ENCODE data around the gene SLC26A1. TPM values are rescaled to one million over a fixed set of nuclear protein-coding genes. Genes with fewer than 3 reads are reported as not detected.
A peak's percentile ranks its signal among the peaks of the same experiment; 100 is the strongest.
"Not testable (repeated sequence)": the region's sequence is repeated elsewhere in the genome, so short reads cannot be mapped to it uniquely, and the experiment has no call there.

Gene SLC26A1
- total RNA-seq, 1 donor, result 0.27 TPM

DNA sequence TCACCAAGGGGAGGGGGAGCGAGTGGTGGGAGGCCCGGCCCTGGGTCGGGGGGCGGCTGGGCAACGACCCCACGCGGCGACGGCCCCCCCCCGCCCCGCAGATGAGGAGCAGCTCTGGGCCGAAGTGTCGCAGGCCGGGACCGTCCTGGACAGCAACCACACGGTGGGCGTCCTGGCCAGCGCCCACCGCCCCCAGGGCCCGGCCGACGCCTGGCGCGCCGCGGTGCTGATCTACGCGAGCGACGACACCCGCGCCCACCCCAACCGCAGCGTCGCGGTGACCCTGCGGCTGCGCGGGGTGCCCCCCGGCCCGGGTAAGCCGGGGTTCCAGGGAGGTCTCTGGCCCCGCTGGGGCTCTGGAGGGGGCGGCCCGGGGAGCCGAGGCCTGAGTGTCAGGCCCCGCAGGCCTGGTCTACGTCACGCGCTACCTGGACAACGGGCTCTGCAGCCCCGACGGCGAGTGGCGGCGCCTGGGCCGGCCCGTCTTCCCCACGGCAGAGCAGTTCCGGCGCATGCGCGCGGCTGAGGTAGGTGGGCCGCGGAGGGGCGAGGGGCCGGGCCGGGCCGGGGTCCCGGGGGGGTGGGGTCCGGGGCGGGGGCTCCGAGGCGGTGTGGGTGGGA lies 9.5 kb upstream of the SLC26A1 start:
- DNase-seq (ENCODE audit: low read depth), result no peak
- H3K4me3 ChIP-seq (ENCODE audit: low read depth, low read length), result no peak overlapping the region
- TF ChIP-seq CTCF (IDR thresholded peaks at IDR 0.05; ENCODE audit: insufficient read depth, low read length), result no peak

DNA sequence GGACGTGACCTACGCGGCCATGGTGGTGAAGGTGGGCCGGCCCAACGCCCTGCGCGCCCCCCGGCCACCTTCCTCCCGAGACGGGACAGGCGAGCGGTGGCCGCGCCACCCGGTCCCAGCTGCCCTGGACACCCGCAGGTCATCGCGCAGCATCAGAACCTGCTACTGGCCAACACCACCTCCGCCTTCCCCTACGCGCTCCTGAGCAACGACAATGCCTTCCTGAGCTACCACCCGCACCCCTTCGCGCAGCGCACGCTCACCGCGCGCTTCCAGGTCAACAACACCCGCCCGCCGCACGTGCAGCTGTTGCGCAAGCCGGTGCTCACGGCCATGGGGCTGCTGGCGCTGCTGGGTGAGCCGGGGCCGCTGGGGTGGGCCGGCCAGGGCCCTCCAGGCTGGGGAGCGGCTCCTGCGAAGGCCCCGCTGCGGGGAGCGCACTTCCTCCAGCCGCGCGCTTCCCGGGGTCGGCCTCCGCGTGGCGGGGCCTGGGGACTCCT lies 9.0 kb upstream of the SLC26A1 start:
- TF ChIP-seq CTCF (IDR thresholded peaks at IDR 0.05; ENCODE audit: insufficient read depth, low read length), result no peak
- no peak overlapping the region for H3K4me3 ChIP-seq (ENCODE audit: low read depth, low read length)
- peak; percentile 19 for DNase-seq (ENCODE audit: low read depth)

DNA sequence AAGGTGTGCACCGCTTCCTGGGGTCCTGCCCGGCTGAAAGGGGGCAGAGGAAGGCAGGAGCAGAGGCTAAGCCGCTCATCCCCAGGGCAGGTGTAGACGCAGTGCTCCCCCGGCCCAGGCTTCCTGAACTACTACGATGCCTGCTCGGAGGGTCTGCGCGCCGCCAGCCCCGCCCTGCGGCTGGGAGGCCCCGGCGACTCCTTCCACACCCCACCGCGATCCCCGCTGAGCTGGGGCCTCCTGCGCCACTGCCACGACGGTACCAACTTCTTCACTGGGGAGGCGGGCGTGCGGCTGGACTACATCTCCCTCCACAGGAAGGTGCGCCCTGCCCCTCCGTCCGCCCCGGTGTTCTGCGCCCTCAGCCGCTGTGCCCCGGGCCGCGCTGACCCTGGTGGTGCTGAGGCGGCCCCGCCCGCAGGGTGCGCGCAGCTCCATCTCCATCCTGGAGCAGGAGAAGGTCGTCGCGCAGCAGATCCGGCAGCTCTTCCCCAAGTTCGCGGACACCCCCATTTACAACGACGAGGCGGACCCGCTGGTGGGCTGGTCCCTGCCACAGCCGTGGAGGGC lies 8.4 kb upstream of the SLC26A1 start:
- TF ChIP-seq CTCF (IDR thresholded peaks at IDR 0.05; ENCODE audit: insufficient read depth, low read length), result no peak

DNA sequence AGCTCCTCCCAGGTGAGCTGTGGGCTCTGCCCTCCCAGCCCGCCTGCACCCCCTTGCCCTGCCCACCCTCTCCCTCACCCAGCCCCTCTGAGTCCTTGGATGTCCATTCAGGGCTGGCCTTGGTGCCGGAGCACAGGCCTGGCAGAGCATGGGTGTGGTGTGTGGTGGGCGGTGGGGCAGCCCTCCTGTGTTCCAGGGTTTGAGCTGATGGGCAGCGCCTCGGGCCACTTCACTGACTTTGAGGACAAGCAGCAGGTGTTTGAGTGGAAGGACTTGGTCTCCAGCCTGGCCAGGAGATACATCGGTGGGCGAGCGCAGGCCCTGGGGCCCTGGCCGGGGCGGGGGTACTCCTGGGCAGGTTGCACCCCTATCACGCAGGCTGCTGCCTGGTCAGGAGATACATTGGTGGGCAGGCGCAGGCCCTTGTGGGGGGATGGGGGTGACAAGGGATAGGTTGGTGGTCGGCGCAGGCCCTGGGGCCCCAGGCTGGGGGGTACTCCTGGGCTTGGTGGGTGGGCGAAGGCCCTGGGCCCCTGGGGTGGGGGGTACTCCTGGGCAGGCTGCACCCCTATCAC lies 7.6 kb upstream of the SLC26A1 start:
- TF ChIP-seq CTCF (IDR thresholded peaks at IDR 0.05; ENCODE audit: insufficient read depth, low read length), result no peak
- no peak overlapping the region for H3K4me3 ChIP-seq (ENCODE audit: low read depth, low read length)
- DNase-seq (ENCODE audit: low read depth), result no peak

More for the DNA sequence above, 8.4 kb upstream of the SLC26A1 start:
- DNase-seq (ENCODE audit: low read depth), result no peak
- H3K4me3 ChIP-seq (ENCODE audit: low read depth, low read length), result no peak overlapping the region

GRCh38 chr4:999882-1000425 lies 6.8 kb upstream of the SLC26A1 start:
- no peak for TF ChIP-seq CTCF (IDR thresholded peaks at IDR 0.05; ENCODE audit: insufficient read depth, low read length)
- no peak overlapping the region for H3K4me3 ChIP-seq (ENCODE audit: low read depth, low read length)
- DNase-seq (ENCODE audit: low read depth), result no peak

GRCh38 chr4:999240-999863 lies 6.1 kb upstream of the SLC26A1 start:
- not testable (repeated sequence) for DNase-seq (ENCODE audit: low read depth); H3K4me3 ChIP-seq (ENCODE audit: low read depth, low read length)
